ENCODE results near the gene ENKUR.

The ENKUR gene

DNA sequence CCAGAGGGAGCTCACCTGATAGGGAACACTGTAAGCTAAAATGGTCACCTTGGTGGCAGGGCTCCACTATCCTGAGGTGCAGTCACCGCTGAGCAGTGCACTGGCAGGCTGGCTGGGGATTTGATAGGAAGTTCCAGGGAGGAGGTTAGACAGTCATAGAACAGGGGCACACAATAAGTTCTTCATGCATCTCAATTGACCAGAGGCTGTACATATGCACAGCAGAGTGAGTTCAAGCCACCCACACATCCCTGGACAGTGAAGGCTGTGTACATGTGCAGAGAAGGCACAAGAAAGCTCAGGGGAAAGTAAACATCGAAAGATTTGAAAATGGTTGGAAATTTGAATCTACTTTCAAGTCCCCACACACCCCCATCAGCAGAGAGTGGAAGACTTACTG is 77.4 kb downstream of the ENKUR start:
- no peak for DNase-seq

GRCh38 chr10:24938076-24938475 is 77.9 kb downstream of the ENKUR start:
- no peak for DNase-seq

DNA sequence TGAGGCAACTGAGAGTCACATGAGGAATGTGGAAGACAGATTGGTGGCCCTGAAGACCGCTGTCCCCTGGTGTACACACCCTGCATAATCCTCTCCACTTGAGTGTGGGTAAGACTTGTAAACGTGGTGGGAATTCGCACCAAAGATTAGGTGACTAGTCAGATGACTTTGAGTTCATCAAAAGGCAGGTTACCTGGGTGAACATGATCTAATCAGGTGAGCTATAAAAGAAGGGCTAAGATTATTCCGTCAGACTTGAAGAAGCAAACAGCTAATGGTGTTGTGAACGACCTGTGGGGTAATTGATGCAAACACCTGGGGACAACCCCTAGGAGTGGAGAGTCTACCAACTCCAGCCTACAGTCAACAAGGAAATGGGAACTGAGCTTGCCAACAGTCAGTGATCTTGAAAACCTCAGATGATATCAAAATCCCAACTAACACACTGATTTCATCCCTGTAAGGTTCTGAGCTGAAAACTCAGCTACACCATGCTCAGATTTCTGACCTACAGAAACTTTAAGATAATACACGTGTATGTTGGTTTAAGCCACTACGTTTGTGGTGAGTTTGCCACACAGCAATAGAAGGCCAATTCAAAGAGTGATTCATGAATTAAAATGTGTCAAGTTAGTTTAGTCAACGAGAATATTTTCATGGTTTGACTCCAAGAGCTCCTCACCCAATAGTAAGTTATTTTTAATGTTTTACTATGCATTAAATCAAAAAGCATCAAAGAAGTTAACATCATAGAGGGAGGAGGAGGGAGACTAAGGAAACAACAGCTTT is 80.3 kb downstream of the ENKUR start:
- DNase-seq = no peak
